DOHH2 (cell line): ENCODE results near the gene TBX21.
A peak's percentile ranks its signal among the peaks of the same experiment; 100 is the strongest.

ENCODE experiments used
- H3F3A ChIP-seq: fragments of 200-600 bp; sonication (generic), shearing (Covaris generic); 2 replicates; pipeline ENCODE4 v1.6.0; 2016; ENCODE audit warnings: antibody characterized with exemption, mild to moderate bottlenecking; ENCODE audit not compliant: control insufficient read depth, insufficient read depth
- H3K27ac ChIP-seq: fragments of 200-600 bp; sonication (generic); 2 replicates; pipeline ENCODE4 v1.5.1; 2014; ENCODE audit warnings: low read depth, mild to moderate bottlenecking, low read length, moderate library complexity
- H3K27me3 ChIP-seq: fragments of 200-600 bp; sonication (generic); 2 replicates; pipeline ENCODE4 v1.6.1; 2014; ENCODE audit warnings: mild to moderate bottlenecking, low read length, mixed read lengths; ENCODE audit not compliant: control insufficient read depth
- H3K36me3 ChIP-seq: fragments of 200-600 bp; sonication (generic); 2 replicates; pipeline ENCODE4 v1.6.1; 2014; ENCODE audit warnings: mild to moderate bottlenecking, low read length, moderate library complexity, mixed read lengths; ENCODE audit not compliant: control insufficient read depth
- H3K4me1 ChIP-seq: fragments of 200-600 bp; sonication (generic); 2 replicates; pipeline ENCODE4 v1.6.1; 2014; ENCODE audit warnings: mild to moderate bottlenecking, low read length, mixed read lengths; ENCODE audit not compliant: control insufficient read depth
- H3K4me2 ChIP-seq: fragments of 200-600 bp; sonication (generic); 2 replicates; pipeline ENCODE4 v1.6.0; 2014; ENCODE audit warnings: mild to moderate bottlenecking, low read length, moderate library complexity
- H3K4me3 ChIP-seq: fragments of 200-600 bp; sonication (generic); 2 replicates; pipeline ENCODE4 v1.5.1; 2014; ENCODE audit warnings: mild to moderate bottlenecking, low read length, mixed read lengths
- H3K79me2 ChIP-seq: fragments of 200-600 bp; sonication (generic); 2 replicates; pipeline ENCODE4 v1.6.1; 2014; ENCODE audit warnings: mild to moderate bottlenecking, low read length, mixed read lengths; ENCODE audit not compliant: control insufficient read depth
- H3K9me2 ChIP-seq: fragments of 200-600 bp; sonication (generic); replicated peaks from 2 replicates; pipeline ENCODE4 v1.6.1; 2014; ENCODE audit warnings: mild to moderate bottlenecking, low read length, mixed read lengths; ENCODE audit not compliant: control insufficient read depth
- H3K9me3 ChIP-seq: fragments of 200-600 bp; sonication (generic); 2 replicates; pipeline ENCODE4 v1.6.1; 2014; ENCODE audit warnings: antibody characterized with exemption, low read length, mixed read lengths; ENCODE audit not compliant: control insufficient read depth, insufficient read depth
- H4K20me1 ChIP-seq: fragments of 200-600 bp; sonication (generic); 2 replicates; pipeline ENCODE4 v1.6.0; 2014; ENCODE audit warnings: low read depth, mild to moderate bottlenecking, antibody characterized with exemption, low read length, moderate library complexity; ENCODE audit not compliant: control insufficient read depth, insufficient read depth
- EZH2phosphoT487 ChIP-seq: fragments of 200-600 bp; sonication (generic); IDR thresholded peaks from 2 replicates; pipeline ENCODE4 v1.6.1; 2017; ENCODE audit warnings: borderline replicate concordance, mild to moderate bottlenecking, antibody characterized with exemption, low read length, moderate library complexity, mixed read lengths
- TF ChIP-seq, protein P1 (sequence below): fragments of 200-600 bp; sonication (generic); IDR thresholded peaks from one replicate; pipeline ENCODE4 v1.5.1; 2014; ENCODE audit warnings: antibody characterized with exemption, mild to moderate bottlenecking, low read depth, low read length; ENCODE audit not compliant: poor library complexity, severe bottlenecking

Gene TBX21

DNA sequence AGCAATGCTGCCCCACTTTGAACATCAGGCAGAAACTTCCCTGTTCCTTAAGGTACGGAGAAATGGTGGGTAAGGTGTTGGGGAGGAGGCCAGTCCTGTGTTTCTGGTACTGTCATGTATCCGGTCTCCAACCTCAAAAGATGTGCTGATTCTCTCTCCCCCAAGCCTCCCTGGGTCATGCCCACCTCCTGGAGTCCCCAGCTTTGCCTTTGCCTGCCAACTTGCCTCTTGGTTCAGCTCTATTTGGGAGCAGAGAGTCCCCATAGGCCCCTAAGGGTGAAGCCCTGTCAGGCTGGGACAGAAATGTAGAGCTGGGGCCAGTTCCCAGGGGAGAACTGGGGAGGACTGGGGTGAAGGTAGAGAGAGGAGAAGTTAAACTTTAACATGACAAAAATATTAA is 1.6 kb upstream of the TBX21 start:
- Histone ChIP-seq H3K9me3 (no peaks in the 10 kb centered on the region), H3K36me3 (no peaks in the 10 kb centered on the region), H3K4me1 (peaks cover 9% of the 10 kb centered on the region; the same call in 1 of the 2 replicates), H3K9me2 (no peaks in the 10 kb centered on the region), H3K79me2 (no peaks in the 10 kb centered on the region), H3K27ac (no peak overlapping the region), H4K20me1 (no peaks in the 10 kb centered on the region), H3K27me3 (peaks cover 40% of the 10 kb centered on the region), H3K4me2 (no peak overlapping the region), H3K4me3 (no peak overlapping the region), H3F3A (no peaks in the 10 kb centered on the region)
- no peak for TF ChIP-seq EZH2phosphoT487
- TF ChIP-seq, protein P1, sequence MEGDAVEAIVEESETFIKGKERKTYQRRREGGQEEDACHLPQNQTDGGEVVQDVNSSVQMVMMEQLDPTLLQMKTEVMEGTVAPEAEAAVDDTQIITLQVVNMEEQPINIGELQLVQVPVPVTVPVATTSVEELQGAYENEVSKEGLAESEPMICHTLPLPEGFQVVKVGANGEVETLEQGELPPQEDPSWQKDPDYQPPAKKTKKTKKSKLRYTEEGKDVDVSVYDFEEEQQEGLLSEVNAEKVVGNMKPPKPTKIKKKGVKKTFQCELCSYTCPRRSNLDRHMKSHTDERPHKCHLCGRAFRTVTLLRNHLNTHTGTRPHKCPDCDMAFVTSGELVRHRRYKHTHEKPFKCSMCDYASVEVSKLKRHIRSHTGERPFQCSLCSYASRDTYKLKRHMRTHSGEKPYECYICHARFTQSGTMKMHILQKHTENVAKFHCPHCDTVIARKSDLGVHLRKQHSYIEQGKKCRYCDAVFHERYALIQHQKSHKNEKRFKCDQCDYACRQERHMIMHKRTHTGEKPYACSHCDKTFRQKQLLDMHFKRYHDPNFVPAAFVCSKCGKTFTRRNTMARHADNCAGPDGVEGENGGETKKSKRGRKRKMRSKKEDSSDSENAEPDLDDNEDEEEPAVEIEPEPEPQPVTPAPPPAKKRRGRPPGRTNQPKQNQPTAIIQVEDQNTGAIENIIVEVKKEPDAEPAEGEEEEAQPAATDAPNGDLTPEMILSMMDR: no peak

DNA sequence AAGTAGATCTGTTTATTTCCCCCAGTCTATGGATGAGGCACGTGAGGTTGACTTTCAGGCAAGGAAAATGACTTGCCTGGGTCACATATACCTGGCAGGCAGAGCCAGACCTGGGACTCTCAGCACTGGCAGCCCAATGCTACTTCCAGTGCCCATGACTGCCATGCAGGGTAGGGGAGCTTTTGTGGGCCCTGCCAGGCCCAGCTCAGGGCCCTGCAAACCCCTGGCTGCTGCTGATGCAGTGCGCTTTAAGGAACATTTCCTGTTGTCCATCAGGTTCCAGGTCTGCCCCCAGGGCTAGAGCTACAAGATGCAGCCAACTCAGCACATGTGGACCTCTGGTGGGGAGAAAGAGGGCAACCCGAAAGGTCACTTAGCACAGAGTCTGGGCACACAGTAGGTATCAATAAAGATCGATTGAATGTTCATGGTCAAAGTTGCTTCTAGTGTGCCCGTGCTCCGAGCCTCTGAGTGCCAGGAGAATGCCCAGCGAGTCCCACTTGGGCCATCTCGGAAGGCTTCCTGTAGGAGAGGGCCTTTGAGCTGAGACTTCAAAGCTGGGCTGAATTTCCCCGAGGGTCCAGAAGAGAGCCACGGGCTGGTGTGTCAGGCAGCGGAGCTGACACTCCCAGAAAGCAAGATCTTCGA is 513 bp upstream of the TBX21 start:
- Histone ChIP-seq H3K27me3 (peaks cover 40% of the 10 kb centered on the region), H3K9me2 (no peaks in the 10 kb centered on the region), H3K36me3 (no peaks in the 10 kb centered on the region), H3K4me1 (peaks cover 9% of the 10 kb centered on the region; the same call in 1 of the 2 replicates), H3K4me3 (no peak overlapping the region), H3K79me2 (no peaks in the 10 kb centered on the region), H3F3A (no peaks in the 10 kb centered on the region), H4K20me1 (no peaks in the 10 kb centered on the region), H3K27ac (no peak overlapping the region), H3K9me3 (no peaks in the 10 kb centered on the region), H3K4me2 (peak overlapping the region; percentile 59)
- TF ChIP-seq, protein P1: no peak
- TF ChIP-seq EZH2phosphoT487: no peak

DNA sequence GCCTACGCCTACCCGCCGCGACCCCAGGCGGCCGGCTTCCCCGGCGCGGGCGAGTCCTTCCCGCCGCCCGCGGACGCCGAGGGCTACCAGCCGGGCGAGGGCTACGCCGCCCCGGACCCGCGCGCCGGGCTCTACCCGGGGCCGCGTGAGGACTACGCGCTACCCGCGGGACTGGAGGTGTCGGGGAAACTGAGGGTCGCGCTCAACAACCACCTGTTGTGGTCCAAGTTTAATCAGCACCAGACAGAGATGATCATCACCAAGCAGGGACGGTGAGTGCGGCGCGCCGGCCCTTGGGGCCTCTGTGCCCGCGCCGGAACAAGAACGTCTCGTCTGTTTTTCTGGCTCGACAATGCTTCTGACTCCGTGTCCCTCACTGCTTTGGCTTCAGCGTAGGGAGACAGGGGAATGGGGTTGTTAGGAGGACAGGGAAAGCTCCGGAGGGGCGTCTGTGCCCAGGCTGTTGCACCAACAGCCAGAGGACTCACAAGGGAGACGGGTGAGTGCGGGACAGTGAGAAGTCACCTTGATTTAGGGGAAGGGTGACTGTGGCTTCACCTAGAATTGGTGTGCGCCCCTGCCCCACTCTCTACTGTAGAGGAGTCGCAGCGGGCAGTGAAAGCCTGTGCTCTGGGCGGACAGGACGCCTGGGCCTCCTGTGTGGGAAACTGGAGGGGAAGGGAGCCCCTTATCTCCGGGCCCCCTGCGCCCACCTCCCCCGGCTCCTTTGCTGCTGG is 806 bp downstream of the TBX21 start:
- no peaks in the 10 kb centered on the region for H3K9me3 ChIP-seq
- peaks cover 9% of the 10 kb centered on the region; the same call in 1 of the 2 replicates for H3K4me1 ChIP-seq
- H3K4me2 ChIP-seq: peak overlapping the region; percentile 59
- H3K36me3 ChIP-seq: no peaks in the 10 kb centered on the region
- no peaks in the 10 kb centered on the region for H3K9me2 ChIP-seq
- H4K20me1 ChIP-seq: no peaks in the 10 kb centered on the region
- no peak overlapping the region for H3K27ac ChIP-seq
- H3K4me3 ChIP-seq: peak overlapping the region; percentile 43; the same call in 1 of the 2 replicates
- H3F3A ChIP-seq: no peaks in the 10 kb centered on the region
- H3K79me2 ChIP-seq: no peaks in the 10 kb centered on the region
- TF ChIP-seq, protein P1: no peak
- TF ChIP-seq EZH2phosphoT487: peak; percentile 83; the same call in 1 of the 2 replicates
- H3K27me3 ChIP-seq: peaks cover 40% of the 10 kb centered on the region
